ENCODE results near the gene FNBP1. TPM values are rescaled to one million over a fixed set of nuclear protein-coding genes. Genes with fewer than 3 reads are reported as not detected.

FNBP1 gene
- total RNA-seq, 1 experiment from 2014 or later, result 16.0 TPM

- no peak for DNase-seq
Observed at GRCh38 chr9:129848712-129849441, 194.1 kb downstream of the FNBP1 start.

GRCh38 chr9:129845373-129845772 lies 197.6 kb downstream of the FNBP1 start:
- Histone ChIP-seq H3K36me3 (replicated peaks; ENCODE audit: control insufficient read depth, insufficient read depth, low read length) (no peaks in the 10 kb centered on the region), H3K27me3 (ENCODE audit: control insufficient read depth, insufficient read depth, low read length) (no peaks in the 10 kb centered on the region), H3K4me3 (ENCODE audit: insufficient read depth, low read depth, low read length) (no peak overlapping the region)
- no peak for DNase-seq

More at GRCh38 chr9:129848712-129849441, 194.1 kb downstream of the FNBP1 start:
- no peak overlapping the region for H3K4me3 ChIP-seq (ENCODE audit: insufficient read depth, low read depth, low read length)
- peaks cover 2% of the 10 kb centered on the region for H3K36me3 ChIP-seq (replicated peaks; ENCODE audit: control insufficient read depth, insufficient read depth, low read length)
- no peaks in the 10 kb centered on the region for H3K27me3 ChIP-seq (ENCODE audit: control insufficient read depth, insufficient read depth, low read length)

DNA sequence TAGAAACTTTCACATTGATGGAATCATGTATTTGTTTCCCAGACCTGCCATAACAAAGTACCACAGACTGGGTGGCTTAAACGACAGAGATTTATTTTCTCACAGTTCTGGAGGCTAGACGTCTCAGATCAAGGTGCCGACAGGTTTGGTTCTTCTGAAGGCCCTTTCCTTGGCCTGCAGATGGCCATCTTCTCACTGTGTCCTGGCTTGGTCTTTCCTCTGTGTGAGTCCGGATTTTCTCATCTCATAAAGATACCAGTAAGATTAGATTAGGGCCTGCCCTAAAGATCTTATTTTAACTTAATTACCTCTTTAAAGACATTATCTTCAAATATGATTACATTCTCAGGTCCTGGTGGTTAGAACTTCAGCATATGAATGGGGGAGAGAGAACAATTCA lies 201.9 kb downstream of the FNBP1 start:
- Histone ChIP-seq H3K4me3 (ENCODE audit: insufficient read depth, low read depth, low read length) (no peak overlapping the region), H3K36me3 (replicated peaks; ENCODE audit: control insufficient read depth, insufficient read depth, low read length) (no peaks in the 10 kb centered on the region; the same call in 1 of the 2 replicates), H3K27me3 (ENCODE audit: control insufficient read depth, insufficient read depth, low read length) (no peaks in the 10 kb centered on the region)
- no peak for DNase-seq

GRCh38 chr9:129840034-129840433 lies 203.0 kb downstream of the FNBP1 start:
- H3K36me3 ChIP-seq (replicated peaks; ENCODE audit: control insufficient read depth, insufficient read depth, low read length), result no peaks in the 10 kb centered on the region; the same call in 1 of the 2 replicates
- H3K4me3 ChIP-seq (ENCODE audit: insufficient read depth, low read depth, low read length), result no peak overlapping the region
- H3K27me3 ChIP-seq (ENCODE audit: control insufficient read depth, insufficient read depth, low read length), result no peaks in the 10 kb centered on the region
- no peak for DNase-seq

DNA sequence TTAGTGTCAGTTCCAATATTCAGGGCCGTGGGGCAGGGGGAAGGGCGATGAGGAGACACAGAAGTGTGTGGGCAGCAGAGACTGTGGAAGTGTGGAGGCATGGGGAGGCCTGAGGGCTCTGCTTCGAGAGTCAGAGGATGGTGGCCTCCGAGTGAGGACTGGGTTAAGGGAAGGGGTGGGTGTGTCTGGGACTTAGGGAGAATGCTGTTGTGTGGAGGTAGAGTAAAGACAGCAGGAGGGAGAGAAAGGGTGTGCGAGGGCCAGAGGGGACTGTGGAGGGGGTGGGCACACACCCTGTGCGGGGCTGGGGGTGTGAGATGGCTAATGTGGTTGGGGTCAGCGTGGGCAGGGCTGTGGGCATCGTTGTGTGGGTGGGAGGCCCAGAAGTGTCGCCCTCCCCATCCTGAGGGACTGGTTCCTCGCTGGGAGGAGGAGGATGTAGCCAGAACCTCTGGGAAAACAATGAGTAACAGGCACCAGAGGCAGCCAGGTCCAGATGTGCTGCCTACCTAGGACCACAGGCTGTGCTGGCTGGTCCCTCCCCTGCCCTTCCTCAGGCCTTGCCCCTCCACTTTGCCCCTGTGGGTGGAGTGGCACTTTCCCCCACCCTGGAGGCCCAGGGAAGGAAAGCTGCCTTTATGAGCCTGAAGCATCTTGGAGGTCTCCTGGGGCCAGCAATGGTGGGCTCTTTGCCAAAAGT lies 203.5 kb downstream of the FNBP1 start:
- peak; percentile 47 for DNase-seq
- Histone ChIP-seq H3K27me3 (ENCODE audit: control insufficient read depth, insufficient read depth, low read length) (no peaks in the 10 kb centered on the region), H3K4me3 (ENCODE audit: insufficient read depth, low read depth, low read length) (no peak overlapping the region), H3K36me3 (replicated peaks; ENCODE audit: control insufficient read depth, insufficient read depth, low read length) (no peaks in the 10 kb centered on the region; the same call in 1 of the 2 replicates)

DNA sequence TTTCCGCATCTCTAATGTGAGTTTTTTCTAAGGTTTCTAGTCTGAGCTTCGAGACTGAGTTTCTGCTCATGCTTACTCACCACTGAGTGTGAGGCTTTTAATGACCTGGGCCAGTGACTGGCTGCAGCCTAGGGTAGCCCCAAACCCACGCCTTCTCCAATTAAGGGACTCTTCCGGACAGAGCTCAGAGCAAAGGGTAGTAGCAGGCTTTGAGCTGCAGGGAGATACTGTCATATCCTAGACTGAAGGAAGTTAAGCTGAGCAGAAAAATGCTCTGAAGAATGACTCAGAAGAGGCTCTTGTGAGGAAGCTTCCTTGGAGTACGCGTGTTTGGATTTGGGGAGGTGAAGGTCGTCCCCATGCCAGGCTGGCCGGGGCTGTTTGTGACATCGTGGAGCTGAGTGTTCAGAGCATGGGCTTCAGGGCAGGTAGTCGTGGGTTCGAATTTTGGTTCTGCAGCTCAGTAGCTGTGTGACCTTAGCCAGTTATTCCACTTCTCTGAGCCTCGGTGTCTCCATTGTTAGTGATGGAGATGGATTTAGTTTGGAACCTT lies 204.2 kb downstream of the FNBP1 start:
- no peak overlapping the region for H3K4me3 ChIP-seq (ENCODE audit: insufficient read depth, low read depth, low read length)
- H3K27me3 ChIP-seq (ENCODE audit: control insufficient read depth, insufficient read depth, low read length), result no peaks in the 10 kb centered on the region
- no peak for DNase-seq
- H3K36me3 ChIP-seq (replicated peaks; ENCODE audit: control insufficient read depth, insufficient read depth, low read length), result no peaks in the 10 kb centered on the region; the same call in 1 of the 2 replicates

Other genes with a start within 250 kb of the FNBP1 start
- gene TOR1B, start 240.0 kb downstream of the FNBP1 start, total RNA-seq (2014; rRNA removed; shearing (Covaris generic)), result 17.9 and 18.2 TPM in 2 replicates
- gene TOR1A, start 219.1 kb downstream of the FNBP1 start, total RNA-seq (2014; rRNA removed; shearing (Covaris generic)), result 22.9 and 27.1 TPM in 2 replicates
- gene C9orf78, start 207.9 kb downstream of the FNBP1 start, total RNA-seq (2014; rRNA removed; shearing (Covaris generic)), result 39.7 and 47.0 TPM in 2 replicates
- 15.8 and 16.3 TPM in 2 replicates for gene USP20, start 207.7 kb downstream of the FNBP1 start, total RNA-seq (2014; rRNA removed; shearing (Covaris generic))
- 13.0 and 18.0 TPM in 2 replicates for gene GPR107, start 10.7 kb upstream of the FNBP1 start, total RNA-seq (2014; rRNA removed; shearing (Covaris generic))
- gene NCS1, start 129.2 kb upstream of the FNBP1 start, total RNA-seq (2014; rRNA removed; shearing (Covaris generic)), result 24.6 and 28.3 TPM in 2 replicates
- 2.3 and 5.2 TPM in 2 replicates for gene HMCN2, start 222.6 kb upstream of the FNBP1 start, total RNA-seq (2014; rRNA removed; shearing (Covaris generic))

All from H7 (cell line).